ENCODE data around the gene UQCRQ. TPM values are rescaled to one million over a fixed set of nuclear protein-coding genes. Genes with fewer than 3 reads are reported as not detected.

UQCRQ gene
- total and polyA plus RNA-seq, 2 of the 13 experiments (the other 11 are each of a cell fraction or from before 2014, with no cell fraction given): 257 to 575 TPM

DNA sequence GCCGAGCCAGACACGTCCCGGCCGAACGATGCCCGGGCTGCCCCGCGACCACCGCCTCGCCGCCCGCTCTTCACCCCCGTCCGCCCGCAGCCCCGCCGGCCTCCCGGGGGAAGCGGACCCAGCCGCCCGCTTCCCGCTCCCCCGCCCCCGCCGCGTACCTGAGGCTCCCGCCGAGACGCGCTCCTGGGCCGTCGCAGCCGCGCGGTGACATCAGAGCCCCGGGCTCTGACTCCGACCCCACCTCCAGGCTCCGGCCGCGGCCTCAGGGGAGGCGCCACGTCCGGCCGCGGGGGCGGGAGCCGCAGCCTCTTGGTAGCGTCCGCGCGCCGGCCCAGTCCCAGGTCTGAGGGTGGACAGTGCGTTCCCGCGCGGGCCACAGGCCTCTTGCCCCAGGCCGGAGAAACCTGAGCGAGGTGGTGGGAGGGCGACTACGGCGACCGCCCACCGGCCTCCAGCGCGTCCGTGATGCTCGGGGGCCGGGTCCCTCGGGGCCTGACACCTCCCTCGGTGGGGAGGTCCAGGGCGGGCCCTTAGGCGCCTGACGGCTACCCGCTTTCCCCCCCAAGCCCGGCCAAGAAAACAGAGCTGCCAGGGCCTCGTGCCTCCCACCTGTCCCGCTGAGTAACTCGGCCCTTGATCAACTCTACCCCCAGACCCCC is 35.9 kb upstream of the UQCRQ start, which contains the start of gene SHROOM1 (continued):
- TF ChIP-seq, protein P1, sequence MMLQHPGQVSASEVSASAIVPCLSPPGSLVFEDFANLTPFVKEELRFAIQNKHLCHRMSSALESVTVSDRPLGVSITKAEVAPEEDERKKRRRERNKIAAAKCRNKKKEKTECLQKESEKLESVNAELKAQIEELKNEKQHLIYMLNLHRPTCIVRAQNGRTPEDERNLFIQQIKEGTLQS (CRISPR knock-in tag; IDR thresholded peaks at IDR 0.05): 0 out of 2 replicates have a peak, but pooled peaks have one; percentile 51
- TF ChIP-seq ZSCAN29 (CRISPR knock-in tag; conservative IDR thresholded peaks at IDR 0.05): no peak
- TF ChIP-seq ZNF747 (CRISPR knock-in tag; IDR thresholded peaks at IDR 0.05; ENCODE audit: borderline replicate concordance): peak; percentile 60; the same call in 1 of the 2 replicates
- TF ChIP-seq ZNF180 (CRISPR knock-in tag; IDR thresholded peaks at IDR 0.05; ENCODE audit: borderline replicate concordance, low read depth): no peak
- 0 out of 2 replicates have a peak, but pooled peaks have one; percentile 39 for TF ChIP-seq THAP11 (CRISPR knock-in tag; IDR thresholded peaks at IDR 0.05)
- TF ChIP-seq, protein P2, sequence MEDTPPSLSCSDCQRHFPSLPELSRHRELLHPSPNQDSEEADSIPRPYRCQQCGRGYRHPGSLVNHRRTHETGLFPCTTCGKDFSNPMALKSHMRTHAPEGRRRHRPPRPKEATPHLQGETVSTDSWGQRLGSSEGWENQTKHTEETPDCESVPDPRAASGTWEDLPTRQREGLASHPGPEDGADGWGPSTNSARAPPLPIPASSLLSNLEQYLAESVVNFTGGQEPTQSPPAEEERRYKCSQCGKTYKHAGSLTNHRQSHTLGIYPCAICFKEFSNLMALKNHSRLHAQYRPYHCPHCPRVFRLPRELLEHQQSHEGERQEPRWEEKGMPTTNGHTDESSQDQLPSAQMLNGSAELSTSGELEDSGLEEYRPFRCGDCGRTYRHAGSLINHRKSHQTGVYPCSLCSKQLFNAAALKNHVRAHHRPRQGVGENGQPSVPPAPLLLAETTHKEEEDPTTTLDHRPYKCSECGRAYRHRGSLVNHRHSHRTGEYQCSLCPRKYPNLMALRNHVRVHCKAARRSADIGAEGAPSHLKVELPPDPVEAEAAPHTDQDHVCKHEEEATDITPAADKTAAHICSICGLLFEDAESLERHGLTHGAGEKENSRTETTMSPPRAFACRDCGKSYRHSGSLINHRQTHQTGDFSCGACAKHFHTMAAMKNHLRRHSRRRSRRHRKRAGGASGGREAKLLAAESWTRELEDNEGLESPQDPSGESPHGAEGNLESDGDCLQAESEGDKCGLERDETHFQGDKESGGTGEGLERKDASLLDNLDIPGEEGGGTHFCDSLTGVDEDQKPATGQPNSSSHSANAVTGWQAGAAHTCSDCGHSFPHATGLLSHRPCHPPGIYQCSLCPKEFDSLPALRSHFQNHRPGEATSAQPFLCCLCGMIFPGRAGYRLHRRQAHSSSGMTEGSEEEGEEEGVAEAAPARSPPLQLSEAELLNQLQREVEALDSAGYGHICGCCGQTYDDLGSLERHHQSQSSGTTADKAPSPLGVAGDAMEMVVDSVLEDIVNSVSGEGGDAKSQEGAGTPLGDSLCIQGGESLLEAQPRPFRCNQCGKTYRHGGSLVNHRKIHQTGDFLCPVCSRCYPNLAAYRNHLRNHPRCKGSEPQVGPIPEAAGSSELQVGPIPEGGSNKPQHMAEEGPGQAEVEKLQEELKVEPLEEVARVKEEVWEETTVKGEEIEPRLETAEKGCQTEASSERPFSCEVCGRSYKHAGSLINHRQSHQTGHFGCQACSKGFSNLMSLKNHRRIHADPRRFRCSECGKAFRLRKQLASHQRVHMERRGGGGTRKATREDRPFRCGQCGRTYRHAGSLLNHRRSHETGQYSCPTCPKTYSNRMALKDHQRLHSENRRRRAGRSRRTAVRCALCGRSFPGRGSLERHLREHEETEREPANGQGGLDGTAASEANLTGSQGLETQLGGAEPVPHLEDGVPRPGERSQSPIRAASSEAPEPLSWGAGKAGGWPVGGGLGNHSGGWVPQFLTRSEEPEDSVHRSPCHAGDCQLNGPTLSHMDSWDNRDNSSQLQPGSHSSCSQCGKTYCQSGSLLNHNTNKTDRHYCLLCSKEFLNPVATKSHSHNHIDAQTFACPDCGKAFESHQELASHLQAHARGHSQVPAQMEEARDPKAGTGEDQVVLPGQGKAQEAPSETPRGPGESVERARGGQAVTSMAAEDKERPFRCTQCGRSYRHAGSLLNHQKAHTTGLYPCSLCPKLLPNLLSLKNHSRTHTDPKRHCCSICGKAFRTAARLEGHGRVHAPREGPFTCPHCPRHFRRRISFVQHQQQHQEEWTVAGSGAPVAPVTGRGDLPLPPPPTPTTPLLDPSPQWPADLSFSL (CRISPR knock-in tag; IDR thresholded peaks at IDR 0.05): no peak
- TF ChIP-seq FOSL2 (CRISPR knock-in tag; IDR thresholded peaks at IDR 0.05): peak; percentile 31; the same call in 1 of the 2 replicates
- 0 out of 2 replicates have a peak, but pooled peaks have one; percentile 69 for TF ChIP-seq ZNF775 (CRISPR knock-in tag; IDR thresholded peaks at IDR 0.05; ENCODE audit: borderline replicate concordance)
- TF ChIP-seq, protein P3, sequence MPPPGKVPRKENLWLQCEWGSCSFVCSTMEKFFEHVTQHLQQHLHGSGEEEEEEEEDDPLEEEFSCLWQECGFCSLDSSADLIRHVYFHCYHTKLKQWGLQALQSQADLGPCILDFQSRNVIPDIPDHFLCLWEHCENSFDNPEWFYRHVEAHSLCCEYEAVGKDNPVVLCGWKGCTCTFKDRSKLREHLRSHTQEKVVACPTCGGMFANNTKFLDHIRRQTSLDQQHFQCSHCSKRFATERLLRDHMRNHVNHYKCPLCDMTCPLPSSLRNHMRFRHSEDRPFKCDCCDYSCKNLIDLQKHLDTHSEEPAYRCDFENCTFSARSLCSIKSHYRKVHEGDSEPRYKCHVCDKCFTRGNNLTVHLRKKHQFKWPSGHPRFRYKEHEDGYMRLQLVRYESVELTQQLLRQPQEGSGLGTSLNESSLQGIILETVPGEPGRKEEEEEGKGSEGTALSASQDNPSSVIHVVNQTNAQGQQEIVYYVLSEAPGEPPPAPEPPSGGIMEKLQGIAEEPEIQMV (CRISPR knock-in tag; IDR thresholded peaks at IDR 0.05; ENCODE audit: low read depth): peak; percentile 91
- TF ChIP-seq SALL1 (CRISPR knock-in tag; IDR thresholded peaks at IDR 0.05): peak; percentile 77
- peak; percentile 53 for TF ChIP-seq ZNF501 (CRISPR knock-in tag; IDR thresholded peaks at IDR 0.05)
- TF ChIP-seq JUND (CRISPR knock-in tag; IDR thresholded peaks at IDR 0.05): peak; percentile 59; the same call in 1 of the 2 replicates
- TF ChIP-seq ZNF235 (CRISPR knock-in tag; IDR thresholded peaks at IDR 0.05; ENCODE audit: borderline replicate concordance): no peak; the same call in 1 of the 2 replicates
- TF ChIP-seq FOXC1 (CRISPR knock-in tag; IDR thresholded peaks at IDR 0.05; ENCODE audit: borderline replicate concordance): no peak
- no peak for TF ChIP-seq TGIF2 (CRISPR knock-in tag; IDR thresholded peaks at IDR 0.05)
- no peak for TF ChIP-seq NCOA2 (CRISPR knock-in tag; IDR thresholded peaks at IDR 0.05)
- TF ChIP-seq GFI1 (CRISPR knock-in tag; IDR thresholded peaks at IDR 0.05; ENCODE audit: borderline replicate concordance): peak; percentile 36; the same call in 1 of the 2 replicates
- TF ChIP-seq, protein P4, sequence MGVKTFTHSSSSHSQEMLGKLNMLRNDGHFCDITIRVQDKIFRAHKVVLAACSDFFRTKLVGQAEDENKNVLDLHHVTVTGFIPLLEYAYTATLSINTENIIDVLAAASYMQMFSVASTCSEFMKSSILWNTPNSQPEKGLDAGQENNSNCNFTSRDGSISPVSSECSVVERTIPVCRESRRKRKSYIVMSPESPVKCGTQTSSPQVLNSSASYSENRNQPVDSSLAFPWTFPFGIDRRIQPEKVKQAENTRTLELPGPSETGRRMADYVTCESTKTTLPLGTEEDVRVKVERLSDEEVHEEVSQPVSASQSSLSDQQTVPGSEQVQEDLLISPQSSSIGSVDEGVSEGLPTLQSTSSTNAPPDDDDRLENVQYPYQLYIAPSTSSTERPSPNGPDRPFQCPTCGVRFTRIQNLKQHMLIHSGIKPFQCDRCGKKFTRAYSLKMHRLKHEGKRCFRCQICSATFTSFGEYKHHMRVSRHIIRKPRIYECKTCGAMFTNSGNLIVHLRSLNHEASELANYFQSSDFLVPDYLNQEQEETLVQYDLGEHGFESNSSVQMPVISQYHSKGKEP (CRISPR knock-in tag; IDR thresholded peaks at IDR 0.05): 0 out of 2 replicates have a peak, but pooled peaks have one; percentile 13
- TF ChIP-seq PHF5A (CRISPR knock-in tag; IDR thresholded peaks at IDR 0.05; ENCODE audit: low read depth, unreplicated experiment): no peak
